Ishikawa (cell line): ENCODE data around the gene METTL14.

Source experiments
- CEBPB ChIP-seq: IDR thresholded peaks from 2 replicates; pipeline ENCODE4 v1.6.1; 2012
- EGR1 ChIP-seq: IDR thresholded peaks from 2 replicates; pipeline ENCODE4 v1.6.1; 2012
- EP300 ChIP-seq: IDR thresholded peaks from 2 replicates; pipeline ENCODE4 v1.6.1; 2012; ENCODE audit warnings: borderline replicate concordance
- FOXM1 ChIP-seq: IDR thresholded peaks from 2 replicates; pipeline ENCODE4 v1.6.1; 2012; ENCODE audit warnings: low read depth, borderline replicate concordance
- MAX ChIP-seq: IDR thresholded peaks from 2 replicates; pipeline ENCODE4 v1.6.1; 2012
- NFIC ChIP-seq: IDR thresholded peaks from 2 replicates; pipeline ENCODE4 v1.6.1; 2012
- RAD21 ChIP-seq: IDR thresholded peaks from 2 replicates; pipeline ENCODE4 v1.6.1; 2012; ENCODE audit warnings: low read depth
- TAF1 ChIP-seq: IDR thresholded peaks from 2 replicates; pipeline ENCODE4 v1.6.1; 2012; ENCODE audit warnings: low read depth, mild to moderate bottlenecking
- TCF12 ChIP-seq: IDR thresholded peaks from 2 replicates; pipeline ENCODE4 v1.6.1; 2012; ENCODE audit warnings: low read depth
- TEAD4 ChIP-seq: IDR thresholded peaks from 2 replicates; pipeline ENCODE4 v1.6.1; 2012
- ZBTB7A ChIP-seq: IDR thresholded peaks from 2 replicates; pipeline ENCODE4 v1.6.1; 2012; ENCODE audit warnings: low read depth
- TF ChIP-seq, protein P1 (sequence below): IDR thresholded peaks from 2 replicates; pipeline ENCODE4 v1.6.1; 2012; ENCODE audit warnings: low read depth, mild to moderate bottlenecking

GRCh38 chr4:118718511-118719170, 33.4 kb downstream of the METTL14 start:
- TF ChIP-seq TAF1 (no peak), NFIC (no peak), TCF12 (no peak), MAX (no peak), EGR1 (no peak), ZBTB7A (no peak), EP300 (no peak), TEAD4 (no peak), CEBPB (no peak), RAD21 (no peak), FOXM1 (no peak)
- TF ChIP-seq, protein P1, sequence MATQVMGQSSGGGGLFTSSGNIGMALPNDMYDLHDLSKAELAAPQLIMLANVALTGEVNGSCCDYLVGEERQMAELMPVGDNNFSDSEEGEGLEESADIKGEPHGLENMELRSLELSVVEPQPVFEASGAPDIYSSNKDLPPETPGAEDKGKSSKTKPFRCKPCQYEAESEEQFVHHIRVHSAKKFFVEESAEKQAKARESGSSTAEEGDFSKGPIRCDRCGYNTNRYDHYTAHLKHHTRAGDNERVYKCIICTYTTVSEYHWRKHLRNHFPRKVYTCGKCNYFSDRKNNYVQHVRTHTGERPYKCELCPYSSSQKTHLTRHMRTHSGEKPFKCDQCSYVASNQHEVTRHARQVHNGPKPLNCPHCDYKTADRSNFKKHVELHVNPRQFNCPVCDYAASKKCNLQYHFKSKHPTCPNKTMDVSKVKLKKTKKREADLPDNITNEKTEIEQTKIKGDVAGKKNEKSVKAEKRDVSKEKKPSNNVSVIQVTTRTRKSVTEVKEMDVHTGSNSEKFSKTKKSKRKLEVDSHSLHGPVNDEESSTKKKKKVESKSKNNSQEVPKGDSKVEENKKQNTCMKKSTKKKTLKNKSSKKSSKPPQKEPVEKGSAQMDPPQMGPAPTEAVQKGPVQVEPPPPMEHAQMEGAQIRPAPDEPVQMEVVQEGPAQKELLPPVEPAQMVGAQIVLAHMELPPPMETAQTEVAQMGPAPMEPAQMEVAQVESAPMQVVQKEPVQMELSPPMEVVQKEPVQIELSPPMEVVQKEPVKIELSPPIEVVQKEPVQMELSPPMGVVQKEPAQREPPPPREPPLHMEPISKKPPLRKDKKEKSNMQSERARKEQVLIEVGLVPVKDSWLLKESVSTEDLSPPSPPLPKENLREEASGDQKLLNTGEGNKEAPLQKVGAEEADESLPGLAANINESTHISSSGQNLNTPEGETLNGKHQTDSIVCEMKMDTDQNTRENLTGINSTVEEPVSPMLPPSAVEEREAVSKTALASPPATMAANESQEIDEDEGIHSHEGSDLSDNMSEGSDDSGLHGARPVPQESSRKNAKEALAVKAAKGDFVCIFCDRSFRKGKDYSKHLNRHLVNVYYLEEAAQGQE = no peak
